HCT116 (cell line): ENCODE measurements around the gene UBE2E1. TPM values are rescaled to one million over a fixed set of nuclear protein-coding genes. Genes with fewer than 3 reads are reported as not detected.

ENCODE experiments used
- ATAC-seq: fragments of 200-7000 bp; cut with Tn5 transposase; 2 replicates; pipeline ENCODE4 v1.9.1; 2020; ENCODE audit warnings: mild to moderate bottlenecking, moderate library complexity
- BruUV-seq: library from RNA; stranded (reverse); fragments of 400-500 nt; replicated peaks from 2 replicates; lab custom pipeline; 2021; lab: Mats Ljungman, UMichigan
- CTCF ChIA-PET: fragments of 300-600 bp; sonication (Branson Sonifier 250); formaldehyde crosslinking; loops from one replicate; lab custom pipeline; 2021; ENCODE audit warnings: antibody characterized with exemption; lab: Charles Lee
- POLR2A ChIA-PET: fragments of 300-600, 350-600 bp; sonication (Branson Sonifier 250); formaldehyde crosslinking; loops from one replicate; lab custom pipeline; 2021; ENCODE audit warnings: antibody characterized with exemption; lab: Charles Lee
- RAD21 ChIA-PET, 2 experiments: fragments of 300-600 bp; sonication (Branson Sonifier 250); formaldehyde crosslinking; loops; one replicate each; lab custom pipeline; 2023; ENCODE audit warnings: low total read pairs in 2 of 2; ENCODE audit not compliant: uncharacterized antibody in 2 of 2, unreplicated experiment in 2 of 2, low non-redundant PET in 1 of 2; lab: Charles Lee
- DNase-seq: peaks from one replicate; pipeline ENCODE4 v3.0.0-alpha.2; 2010; ENCODE audit warnings: low read depth, low spot score
- H2AFZ ChIP-seq: fragments of 200-600 bp; shearing (Covaris generic), sonication (generic); 2 replicates; pipeline ENCODE4 v1.6.1; 2017; ENCODE audit warnings: low read depth, mixed run types, mixed read lengths, antibody characterized with exemption, low read length; ENCODE audit not compliant: poor library complexity, severe bottlenecking
- H3K27ac ChIP-seq: 2 replicates; pipeline ENCODE4 v1.5.1; 2012; ENCODE audit warnings: low read depth, low read length
- H3K27me3 ChIP-seq: fragments of 200-600 bp; sonication (generic); 2 replicates; pipeline ENCODE4 v1.6.1; 2016; ENCODE audit warnings: mixed run types, low read length, mixed read lengths; ENCODE audit not compliant: insufficient read depth
- H3K36me3 ChIP-seq, 2 experiments: fragments of 200-500 bp in 1 of 2; fragments of 200-600 bp in 1 of 2; sonication (Bioruptor generic) in 1 of 2; sonication (generic) in 1 of 2; 2 replicates each; pipeline versions ENCODE4 v1.5.1 to v1.6.1; 2014 to 2016; ENCODE audit warnings: low read length in 2 of 2, inconsistent platforms in 1 of 2, mixed read lengths in 1 of 2, mixed run types in 1 of 2; ENCODE audit not compliant: insufficient read depth in 2 of 2, control insufficient read depth in 1 of 2
- H3K4me1 ChIP-seq, 2 experiments: fragments of 200-600 bp in 1 of 2; sonication (generic) in 1 of 2; 2 replicates each; pipeline versions ENCODE4 v1.5.1 to v1.6.1; 2012 to 2017; ENCODE audit warnings: low read length in 2 of 2, inconsistent platforms in 1 of 2, mild to moderate bottlenecking in 1 of 2, mixed read lengths in 1 of 2, mixed run types in 1 of 2, moderate library complexity in 1 of 2; ENCODE audit not compliant: insufficient read depth in 2 of 2, control insufficient read depth in 1 of 2
- H3K4me2 ChIP-seq: fragments of 200-600 bp; sonication (generic); 2 replicates; pipeline ENCODE4 v1.6.1; 2017; ENCODE audit warnings: mixed run types, low read length, mixed read lengths
- H3K4me3 ChIP-seq, 2 experiments: fragments of 200-600 bp in 1 of 2; sonication (generic) in 1 of 2; replicated peaks in 1 of 2; 2 replicates each; pipeline ENCODE4 v1.5.1; 2011 to 2016; ENCODE audit warnings: low read length in 2 of 2, control low read depth in 1 of 2, low read depth in 1 of 2, mild to moderate bottlenecking in 1 of 2, mixed read lengths in 1 of 2, mixed run types in 1 of 2
- H3K79me2 ChIP-seq: fragments of 200-600 bp; sonication (generic); 2 replicates; pipeline ENCODE4 v1.6.1; 2017; ENCODE audit warnings: mild to moderate bottlenecking, mixed run types, low read length, moderate library complexity, mixed read lengths; ENCODE audit not compliant: insufficient read depth
- H3K9ac ChIP-seq: fragments of 200-600 bp; sonication (generic); 2 replicates; pipeline ENCODE4 v1.6.1; 2016; ENCODE audit warnings: low read length, mixed read lengths
- H3K9me2 ChIP-seq: fragments of 200-600 bp; sonication (generic), shearing (Covaris generic); 2 replicates; pipeline ENCODE4 v1.6.1; 2017; ENCODE audit warnings: mixed run types, mild to moderate bottlenecking, moderate library complexity; ENCODE audit not compliant: insufficient read depth
- H3K9me3 ChIP-seq, 2 experiments: fragments of 200-500 bp in 1 of 2; fragments of 200-600 bp in 1 of 2; sonication (Bioruptor generic) in 1 of 2; sonication (generic) in 1 of 2; 2 replicates each; pipeline ENCODE4 v1.6.1; 2014 to 2017; ENCODE audit warnings: low read length in 2 of 2, mixed read lengths in 2 of 2, inconsistent platforms in 1 of 2, low read depth in 1 of 2, mild to moderate bottlenecking in 1 of 2, mixed run types in 1 of 2, moderate library complexity in 1 of 2; ENCODE audit not compliant: control insufficient read depth in 1 of 2, insufficient read depth in 1 of 2
- H4K20me1 ChIP-seq: fragments of 200-600 bp; sonication (generic), shearing (Covaris generic); 2 replicates; pipeline ENCODE4 v1.6.1; 2017; ENCODE audit warnings: mixed run types, mild to moderate bottlenecking, moderate library complexity; ENCODE audit not compliant: insufficient read depth
- EGR1 ChIP-seq: IDR thresholded peaks from 2 replicates; pipeline ENCODE4 v1.6.1; 2012; ENCODE audit warnings: low read depth
- ELF1 ChIP-seq: IDR thresholded peaks from 2 replicates; pipeline ENCODE4 v1.6.1; 2012; ENCODE audit warnings: low read depth, borderline replicate concordance
- JUND ChIP-seq: IDR thresholded peaks from 2 replicates; pipeline ENCODE4 v1.6.1; 2012
- POLR2A ChIP-seq: IDR thresholded peaks from 2 replicates; pipeline ENCODE4 v1.7.0; 2011; ENCODE audit warnings: borderline replicate concordance; ENCODE audit not compliant: insufficient read depth, insufficient read length; ENCODE audit errors: extremely low read depth
- RAD21 ChIP-seq: IDR thresholded peaks from 2 replicates; pipeline ENCODE4 v1.6.1; 2012; ENCODE audit warnings: low read depth, mild to moderate bottlenecking
- SRF ChIP-seq: IDR thresholded peaks from 2 replicates; pipeline ENCODE4 v1.6.1; 2012; ENCODE audit warnings: low read depth
- ZFX ChIP-seq: fragments of 450-650 bp; IDR thresholded peaks from 2 replicates; pipeline ENCODE4 v1.6.1; 2017
- intact Hi-C: fragments of 100-400 bp; cut with micrococcal nuclease; formaldehyde crosslinking; loops from 2 replicates; pipeline ENCODE4 v1.10.0; 2022
- total RNA-seq: library from RNA; stranded (reverse); gene quantifications from one replicate; pipeline ENCODE4 v1.2.1, GENCODE V29; 2021; ENCODE audit not compliant: unreplicated experiment
- TF ChIP-seq, protein P1 (sequence below): IDR thresholded peaks from 2 replicates; pipeline ENCODE4 v1.6.1; 2011; ENCODE audit warnings: mild to moderate bottlenecking, low read length, moderate library complexity; ENCODE audit not compliant: insufficient replicate concordance; ENCODE audit errors: extremely low read depth
- TF ChIP-seq, protein P2 (sequence below): IDR thresholded peaks from 2 replicates; pipeline ENCODE4 v1.6.1; 2012

UBE2E1 gene
- total RNA-seq, 1 experiment from 2014 or later: 75.1 TPM

DNA sequence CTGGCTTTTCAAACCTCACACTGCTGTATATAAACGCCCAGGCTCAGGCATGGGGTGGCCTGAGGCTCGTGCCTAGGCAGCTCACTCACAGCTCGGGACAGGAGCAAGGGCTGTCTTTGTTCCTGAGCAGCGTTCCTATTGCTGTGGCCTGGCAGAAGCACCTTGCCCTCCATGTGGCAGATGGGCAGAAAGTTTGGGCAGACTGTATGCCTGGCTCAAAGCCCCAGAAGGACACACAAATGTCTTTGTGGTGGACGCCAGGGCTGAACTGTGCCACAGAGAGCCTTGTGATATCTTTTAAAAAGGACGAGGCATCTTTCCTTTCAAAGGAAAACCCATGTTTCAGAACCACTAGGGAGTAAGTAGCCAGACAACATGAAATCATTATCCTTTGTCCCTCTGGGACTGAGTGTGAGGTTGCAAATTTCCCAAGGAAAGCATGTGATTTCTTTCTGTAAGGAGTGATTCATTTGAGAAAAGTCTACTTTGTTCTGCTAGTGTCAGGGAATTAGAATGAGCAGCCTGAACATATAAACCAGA is 29.3 kb upstream of the UBE2E1 start:
- no TSS peak for BruUV-seq
- Histone ChIP-seq H3K4me2 (no peak overlapping the region), H3K36me3 (no peaks in the 10 kb centered on the region), H3K9me3 (no peaks in the 10 kb centered on the region), H3K27me3 (no peaks in the 10 kb centered on the region), H3K27ac (no peak overlapping the region), H3K79me2 (no peaks in the 10 kb centered on the region), H3K4me3 (no peak overlapping the region), H3K9ac (no peak overlapping the region), H3K4me1 (no peaks in the 10 kb centered on the region), H3K9me2 (no peaks in the 10 kb centered on the region), H2AFZ (no peak overlapping the region), H4K20me1 (no peaks in the 10 kb centered on the region)
- no peak for TF ChIP-seq POLR2A
- TF ChIP-seq ELF1: no peak
- ATAC-seq: no peak
- CTCF ChIA-PET: interaction anchor here (0.6 kb wide), 1 partner anchor 17 kb away, joined by 3 read pairs; no protein-coding TSS in a partner anchor
- intact Hi-C loops: no loop called here
- POLR2A ChIA-PET: no interaction called here
- RAD21 ChIA-PET: no interaction called here
- DNase-seq: no peak

DNA sequence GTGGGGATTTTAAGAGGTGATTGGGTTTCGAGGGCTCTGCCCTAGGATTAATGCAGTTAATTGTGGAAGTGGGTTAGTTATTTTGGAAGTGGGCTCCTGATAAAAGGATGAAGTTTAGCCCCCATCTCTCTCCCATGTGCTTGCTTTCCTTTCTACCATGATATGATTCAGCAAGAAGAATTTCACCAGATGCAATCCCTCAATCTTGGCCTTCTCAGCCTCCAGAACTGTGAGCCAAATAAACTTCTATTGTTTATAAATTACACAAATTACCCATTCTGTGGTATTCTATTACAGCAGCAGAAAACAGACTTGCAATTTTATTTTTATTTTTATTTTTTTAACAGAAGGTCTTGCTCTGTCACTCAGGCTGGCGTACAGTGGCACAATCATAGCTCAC is 27.3 kb upstream of the UBE2E1 start:
- Histone ChIP-seq H3K27me3 (no peaks in the 10 kb centered on the region), H3K9ac (no peak overlapping the region), H3K79me2 (no peaks in the 10 kb centered on the region), H3K4me3 (no peak overlapping the region), H3K9me2 (no peaks in the 10 kb centered on the region), H4K20me1 (no peaks in the 10 kb centered on the region), H3K9me3 (no peaks in the 10 kb centered on the region), H2AFZ (no peak overlapping the region), H3K27ac (no peak overlapping the region), H3K36me3 (no peaks in the 10 kb centered on the region), H3K4me2 (no peak overlapping the region)
- RAD21 ChIA-PET: no interaction called here
- intact Hi-C loops: no loop called here
- POLR2A ChIA-PET: no interaction called here
- no TSS peak for BruUV-seq
- CTCF ChIA-PET: no interaction called here
- DNase-seq (no peak), ATAC-seq (no peak)
- TF ChIP-seq JUND (no peak), RAD21 (no peak), ZFX (no peak), SRF (no peak), EGR1 (no peak)
- TF ChIP-seq, protein P1, sequence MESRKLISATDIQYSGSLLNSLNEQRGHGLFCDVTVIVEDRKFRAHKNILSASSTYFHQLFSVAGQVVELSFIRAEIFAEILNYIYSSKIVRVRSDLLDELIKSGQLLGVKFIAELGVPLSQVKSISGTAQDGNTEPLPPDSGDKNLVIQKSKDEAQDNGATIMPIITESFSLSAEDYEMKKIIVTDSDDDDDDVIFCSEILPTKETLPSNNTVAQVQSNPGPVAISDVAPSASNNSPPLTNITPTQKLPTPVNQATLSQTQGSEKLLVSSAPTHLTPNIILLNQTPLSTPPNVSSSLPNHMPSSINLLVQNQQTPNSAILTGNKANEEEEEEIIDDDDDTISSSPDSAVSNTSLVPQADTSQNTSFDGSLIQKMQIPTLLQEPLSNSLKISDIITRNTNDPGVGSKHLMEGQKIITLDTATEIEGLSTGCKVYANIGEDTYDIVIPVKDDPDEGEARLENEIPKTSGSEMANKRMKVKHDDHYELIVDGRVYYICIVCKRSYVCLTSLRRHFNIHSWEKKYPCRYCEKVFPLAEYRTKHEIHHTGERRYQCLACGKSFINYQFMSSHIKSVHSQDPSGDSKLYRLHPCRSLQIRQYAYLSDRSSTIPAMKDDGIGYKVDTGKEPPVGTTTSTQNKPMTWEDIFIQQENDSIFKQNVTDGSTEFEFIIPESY: no peak
- TF ChIP-seq, protein P2, sequence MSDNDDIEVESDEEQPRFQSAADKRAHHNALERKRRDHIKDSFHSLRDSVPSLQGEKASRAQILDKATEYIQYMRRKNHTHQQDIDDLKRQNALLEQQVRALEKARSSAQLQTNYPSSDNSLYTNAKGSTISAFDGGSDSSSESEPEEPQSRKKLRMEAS: no peak
- TF ChIP-seq, all 23 proteins: peak for 0
- H3K4me1 ChIP-seq: no peaks in the 10 kb centered on the region
